ENCODE results near the gene RTN4IP1.

RTN4IP1 gene

DNA sequence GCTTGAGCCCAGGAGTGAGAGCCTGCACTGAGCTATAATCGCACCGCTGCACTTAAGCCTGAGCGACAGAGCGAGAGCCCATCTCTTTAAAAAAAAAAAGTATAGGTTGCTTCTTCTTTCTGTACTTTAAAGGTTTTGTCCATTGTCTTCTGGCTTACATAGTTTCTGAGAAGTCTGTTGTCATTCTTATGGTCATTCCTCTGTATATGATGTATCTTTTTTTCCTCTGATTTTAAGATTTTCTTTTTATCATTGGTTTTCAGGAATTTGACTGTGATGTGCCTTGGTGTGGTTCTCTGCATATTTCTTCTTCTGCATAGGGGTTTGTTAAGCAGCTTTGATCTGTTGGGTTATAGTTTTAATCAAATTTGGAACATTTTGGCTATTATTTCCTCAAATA is 29.2 kb upstream of the RTN4IP1 start:
- no peak for FAIRE-seq

DNA sequence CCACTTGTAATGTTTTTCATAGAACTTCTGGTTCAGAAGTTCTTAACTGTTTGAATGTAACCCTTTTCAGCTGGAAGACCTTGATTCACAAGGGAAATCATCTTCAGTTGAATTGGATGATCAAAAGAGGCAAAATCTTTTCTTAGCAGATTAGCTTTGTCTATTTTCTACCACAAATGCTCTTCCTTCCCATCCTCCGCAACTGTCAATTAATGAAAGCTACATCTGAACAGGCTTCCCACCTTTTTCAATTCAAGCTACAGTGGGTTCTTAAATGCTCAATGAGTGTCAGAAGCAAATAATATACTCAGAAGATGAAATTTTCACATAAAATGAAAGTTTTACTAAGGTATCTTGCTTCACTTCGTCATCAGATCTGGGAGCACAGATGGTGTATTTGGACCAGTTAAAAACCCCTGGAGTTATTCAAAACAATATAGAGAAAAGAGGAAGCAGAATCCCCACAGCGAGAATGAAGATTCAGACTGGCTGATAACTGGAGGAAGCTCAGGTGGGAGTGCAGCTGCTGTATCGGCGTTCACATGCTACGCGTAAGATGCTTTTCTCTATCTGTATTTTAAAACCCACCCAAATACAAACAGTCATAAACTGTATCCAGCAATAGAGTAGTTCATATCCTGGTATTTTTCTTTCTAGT is 19.5 kb upstream of the RTN4IP1 start:
- FAIRE-seq (peak; percentile 91), DNase-seq (ENCODE audit: insufficient read length, low spot score) (no peak)
- TF ChIP-seq PAX5 (IDR thresholded peaks at IDR 0.05; ENCODE audit: insufficient read depth, low read length, severe bottlenecking) (no peak), SPI1 (IDR thresholded peaks at IDR 0.05; ENCODE audit: low read depth, low read length) (peak; percentile 78)

More for the DNA sequence above, 29.2 kb upstream of the RTN4IP1 start:
- no peak for TF ChIP-seq POLR2AphosphoS5 (IDR thresholded peaks at IDR 0.05; ENCODE audit: low read depth, low read length)
- TF ChIP-seq POLR2A (IDR thresholded peaks at IDR 0.05; ENCODE audit: low read depth, low read length): no peak
- no peak for TF ChIP-seq SPI1 (IDR thresholded peaks at IDR 0.05; ENCODE audit: low read depth, low read length)
- no peak for TF ChIP-seq POU2F2 (IDR thresholded peaks at IDR 0.05; ENCODE audit: low read depth, low read length)
- no peak for TF ChIP-seq TAF1 (IDR thresholded peaks at IDR 0.05; ENCODE audit: low read depth, low read length)
- no peak for TF ChIP-seq PAX5 (IDR thresholded peaks at IDR 0.05; ENCODE audit: insufficient read depth, low read length, severe bottlenecking)
- DNase-seq (ENCODE audit: insufficient read length, low spot score): no peak

DNA sequence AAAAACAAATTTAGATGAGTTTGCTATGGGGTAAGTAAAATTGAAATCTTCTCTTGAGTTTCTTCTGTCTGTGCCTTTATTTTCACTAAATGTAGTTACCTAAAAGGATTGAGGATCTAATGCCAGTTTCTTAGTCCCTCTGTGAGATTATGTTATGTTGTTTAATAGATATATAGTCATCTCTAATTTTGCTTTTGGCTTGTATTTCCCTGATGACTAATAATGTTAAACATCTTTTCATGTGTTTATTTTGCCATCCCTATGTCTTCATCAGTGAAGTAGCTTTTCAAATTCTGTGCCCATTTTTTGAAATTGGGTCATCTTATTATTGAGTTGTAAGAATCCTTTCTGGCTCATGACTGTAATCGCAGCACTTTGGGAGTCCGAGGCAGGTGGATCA is 13.8 kb upstream of the RTN4IP1 start:
- DNase-seq (ENCODE audit: insufficient read length, low spot score) (no peak), FAIRE-seq (no peak)

DNA sequence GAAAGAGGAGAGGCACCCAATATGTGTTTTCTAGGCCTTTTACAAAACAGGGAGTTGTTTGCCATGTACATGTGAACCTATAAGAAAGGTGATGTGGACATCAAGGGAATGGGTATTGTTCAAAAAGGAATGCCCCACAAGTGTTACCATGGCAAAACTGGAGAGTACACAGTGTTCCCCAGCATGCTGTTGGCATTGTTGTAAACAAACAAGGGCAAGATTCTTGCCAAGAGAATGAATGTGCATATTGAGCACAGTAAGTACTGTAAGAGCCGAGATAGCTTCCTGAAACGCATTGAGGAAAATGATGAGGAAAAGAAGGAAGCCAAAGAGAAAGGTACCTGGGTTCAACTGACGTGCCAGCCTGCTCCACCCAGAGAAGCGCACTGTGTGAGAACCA is 13.2 kb upstream of the RTN4IP1 start:
- DNase-seq (ENCODE audit: insufficient read length, low spot score) (no peak), FAIRE-seq (no peak)
- no peak for TF ChIP-seq POU2F2 (IDR thresholded peaks at IDR 0.05; ENCODE audit: low read depth, low read length)
- TF ChIP-seq SPI1 (IDR thresholded peaks at IDR 0.05; ENCODE audit: low read depth, low read length): no peak
- no peak for TF ChIP-seq POLR2AphosphoS5 (IDR thresholded peaks at IDR 0.05; ENCODE audit: low read depth, low read length)
- TF ChIP-seq POLR2A (IDR thresholded peaks at IDR 0.05; ENCODE audit: low read depth, low read length): no peak
- TF ChIP-seq TAF1 (IDR thresholded peaks at IDR 0.05; ENCODE audit: low read depth, low read length): no peak
- no peak for TF ChIP-seq PAX5 (IDR thresholded peaks at IDR 0.05; ENCODE audit: insufficient read depth, low read length, severe bottlenecking)

More for the DNA sequence above, 13.8 kb upstream of the RTN4IP1 start:
- TF ChIP-seq POLR2AphosphoS5 (IDR thresholded peaks at IDR 0.05; ENCODE audit: low read depth, low read length) (no peak), TAF1 (IDR thresholded peaks at IDR 0.05; ENCODE audit: low read depth, low read length) (no peak), PAX5 (IDR thresholded peaks at IDR 0.05; ENCODE audit: insufficient read depth, low read length, severe bottlenecking) (no peak), POLR2A (IDR thresholded peaks at IDR 0.05; ENCODE audit: low read depth, low read length) (no peak), POU2F2 (IDR thresholded peaks at IDR 0.05; ENCODE audit: low read depth, low read length) (no peak), SPI1 (IDR thresholded peaks at IDR 0.05; ENCODE audit: low read depth, low read length) (no peak)

DNA sequence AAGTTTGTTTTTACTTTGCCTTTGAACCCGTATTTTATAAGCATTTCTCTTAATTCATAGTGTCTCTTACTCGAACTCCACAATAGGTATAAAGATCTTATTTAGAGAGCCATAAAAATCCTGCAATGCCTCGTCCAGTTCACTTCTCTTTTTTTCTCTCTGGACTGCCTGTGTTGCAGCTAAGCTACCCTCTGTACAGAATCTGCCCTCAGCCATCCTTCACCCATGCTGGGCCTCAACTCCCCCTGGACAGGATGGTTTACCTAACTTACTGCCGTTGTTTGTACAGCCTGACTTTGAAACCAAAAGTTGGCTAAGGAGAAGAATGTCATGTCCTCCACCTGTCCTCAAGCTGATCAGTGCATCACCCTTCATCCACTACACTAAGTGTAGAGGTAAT is 10.5 kb upstream of the RTN4IP1 start:
- FAIRE-seq (peak; percentile 58), DNase-seq (ENCODE audit: insufficient read length, low spot score) (no peak)
- TF ChIP-seq SPI1 (IDR thresholded peaks at IDR 0.05; ENCODE audit: low read depth, low read length) (peak; percentile 55), POU2F2 (IDR thresholded peaks at IDR 0.05; ENCODE audit: low read depth, low read length) (no peak)

DNA sequence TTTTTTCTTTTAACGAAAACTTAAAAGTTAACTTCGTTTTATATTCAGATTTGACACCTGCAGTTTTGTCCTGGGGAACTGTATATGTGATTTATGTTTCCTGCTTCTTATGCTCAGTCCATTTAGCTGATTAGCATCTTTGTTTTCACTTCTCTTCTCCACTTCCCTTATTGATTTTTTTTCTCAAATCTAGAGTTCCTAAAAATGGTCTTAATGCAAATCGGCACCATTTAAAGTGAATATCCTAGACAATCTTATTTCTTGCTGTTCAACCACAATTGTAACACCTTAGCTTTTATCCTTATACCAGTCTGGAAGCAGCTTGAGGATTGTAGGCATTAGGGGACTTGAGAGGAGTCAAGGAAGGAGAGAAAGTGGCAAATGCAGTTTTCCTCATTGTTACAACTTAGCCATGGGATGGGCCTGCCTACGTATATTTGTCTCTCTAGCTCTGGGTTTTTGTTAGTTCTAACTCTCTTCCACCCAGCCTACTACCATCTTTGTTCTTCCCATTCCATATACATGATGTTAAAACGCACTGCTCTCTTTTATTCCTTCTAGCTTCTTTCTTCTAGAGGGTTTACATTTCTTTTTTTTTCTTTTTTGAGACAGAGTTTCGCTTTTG is 8.5 kb upstream of the RTN4IP1 start:
- DNase-seq (ENCODE audit: insufficient read length, low spot score) (no peak), FAIRE-seq (peak; percentile 81)
- TF ChIP-seq TAF1 (IDR thresholded peaks at IDR 0.05; ENCODE audit: low read depth, low read length) (no peak), PAX5 (IDR thresholded peaks at IDR 0.05; ENCODE audit: insufficient read depth, low read length, severe bottlenecking) (no peak), POU2F2 (IDR thresholded peaks at IDR 0.05; ENCODE audit: low read depth, low read length) (no peak), POLR2A (IDR thresholded peaks at IDR 0.05; ENCODE audit: low read depth, low read length) (no peak), POLR2AphosphoS5 (IDR thresholded peaks at IDR 0.05; ENCODE audit: low read depth, low read length) (no peak), SPI1 (IDR thresholded peaks at IDR 0.05; ENCODE audit: low read depth, low read length) (peak; percentile 95)

DNA sequence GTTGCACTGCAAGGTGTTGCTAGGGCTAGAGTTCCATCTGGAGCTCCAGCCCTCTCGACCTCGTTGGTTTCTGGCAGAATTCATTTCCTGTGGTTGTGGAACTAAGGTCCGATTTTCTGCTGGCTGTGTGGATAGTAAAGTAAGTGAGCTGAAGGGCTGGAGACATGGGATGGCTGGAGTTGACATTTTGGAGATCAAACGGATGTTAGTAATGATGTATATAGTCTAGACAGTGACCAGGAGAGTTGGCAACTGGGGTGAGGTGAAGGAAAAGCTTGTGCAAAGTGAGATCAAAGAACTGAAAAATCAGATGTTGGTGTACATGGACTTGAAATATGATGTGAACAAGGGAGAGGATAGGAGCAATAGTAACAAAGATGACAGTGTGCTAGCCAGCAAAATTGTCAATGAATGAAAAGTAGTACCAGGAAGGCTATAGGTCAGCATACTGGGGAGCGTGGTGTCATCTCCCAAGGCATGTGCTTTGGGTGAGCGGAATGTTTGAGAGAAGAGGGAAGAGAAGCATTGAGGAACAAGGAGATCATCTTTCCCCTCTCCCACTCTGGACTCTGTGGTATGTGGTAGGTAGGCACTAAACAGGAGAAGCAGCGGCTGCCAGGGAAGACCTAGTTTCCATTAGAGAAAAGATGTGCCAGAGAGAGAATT is 7.9 kb upstream of the RTN4IP1 start:
- FAIRE-seq: peak; percentile 89
- TF ChIP-seq TAF1 (IDR thresholded peaks at IDR 0.05; ENCODE audit: low read depth, low read length) (no peak), POLR2AphosphoS5 (IDR thresholded peaks at IDR 0.05; ENCODE audit: low read depth, low read length) (no peak)

DNA sequence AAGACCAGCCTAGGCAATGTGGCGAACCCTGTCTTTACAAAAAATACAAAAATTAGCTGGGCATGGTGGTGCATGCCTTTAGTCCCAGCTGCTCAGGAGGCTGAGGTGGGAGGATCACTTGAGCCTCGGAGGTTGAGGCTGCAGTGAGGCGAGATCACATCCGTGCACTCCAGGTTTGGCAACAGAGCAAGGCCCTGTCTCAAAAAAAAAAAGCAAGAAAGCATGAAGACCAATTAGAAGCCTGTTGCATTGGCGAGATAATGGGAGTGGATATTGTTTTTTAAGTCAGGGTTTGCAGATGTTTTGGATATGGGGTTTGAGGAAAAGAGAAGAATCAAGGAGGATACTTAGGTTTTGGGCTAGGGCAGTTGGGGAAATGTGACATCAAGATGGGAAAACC is 5.3 kb upstream of the RTN4IP1 start:
- no peak for TF ChIP-seq POU2F2 (IDR thresholded peaks at IDR 0.05; ENCODE audit: low read depth, low read length)
- TF ChIP-seq PAX5 (IDR thresholded peaks at IDR 0.05; ENCODE audit: insufficient read depth, low read length, severe bottlenecking): no peak
- no peak for TF ChIP-seq POLR2AphosphoS5 (IDR thresholded peaks at IDR 0.05; ENCODE audit: low read depth, low read length)
- TF ChIP-seq TAF1 (IDR thresholded peaks at IDR 0.05; ENCODE audit: low read depth, low read length): no peak
- no peak for TF ChIP-seq SPI1 (IDR thresholded peaks at IDR 0.05; ENCODE audit: low read depth, low read length)
- TF ChIP-seq POLR2A (IDR thresholded peaks at IDR 0.05; ENCODE audit: low read depth, low read length): no peak
- FAIRE-seq: no peak
- DNase-seq (ENCODE audit: insufficient read length, low spot score): no peak

More for the DNA sequence above, 7.9 kb upstream of the RTN4IP1 start:
- DNase-seq (ENCODE audit: insufficient read length, low spot score): no peak

DNA sequence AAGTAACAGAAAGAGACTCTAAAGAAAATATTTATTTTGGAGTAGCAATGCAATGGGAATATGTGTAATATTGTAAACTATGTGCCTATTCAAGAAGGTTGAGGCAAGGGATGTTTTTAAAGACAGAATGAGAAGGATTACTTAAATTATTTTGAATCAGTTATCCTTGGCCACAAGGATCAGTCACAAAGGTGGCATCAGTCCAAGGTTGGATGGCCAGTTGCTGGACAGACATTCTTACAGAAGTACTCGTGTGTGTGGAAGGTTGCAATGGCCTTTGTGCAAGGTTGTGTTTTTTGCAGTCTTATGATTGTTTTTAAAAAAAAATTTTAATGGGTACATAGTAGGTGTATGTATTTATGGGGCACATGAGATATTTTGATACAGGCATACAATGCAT is 2.0 kb upstream of the RTN4IP1 start:
- TF ChIP-seq POLR2AphosphoS5 (IDR thresholded peaks at IDR 0.05; ENCODE audit: low read depth, low read length) (no peak), SPI1 (IDR thresholded peaks at IDR 0.05; ENCODE audit: low read depth, low read length) (no peak), POU2F2 (IDR thresholded peaks at IDR 0.05; ENCODE audit: low read depth, low read length) (no peak), POLR2A (IDR thresholded peaks at IDR 0.05; ENCODE audit: low read depth, low read length) (no peak), PAX5 (IDR thresholded peaks at IDR 0.05; ENCODE audit: insufficient read depth, low read length, severe bottlenecking) (no peak), TAF1 (IDR thresholded peaks at IDR 0.05; ENCODE audit: low read depth, low read length) (no peak)
- DNase-seq (ENCODE audit: insufficient read length, low spot score) (no peak), FAIRE-seq (peak; percentile 45)

DNA sequence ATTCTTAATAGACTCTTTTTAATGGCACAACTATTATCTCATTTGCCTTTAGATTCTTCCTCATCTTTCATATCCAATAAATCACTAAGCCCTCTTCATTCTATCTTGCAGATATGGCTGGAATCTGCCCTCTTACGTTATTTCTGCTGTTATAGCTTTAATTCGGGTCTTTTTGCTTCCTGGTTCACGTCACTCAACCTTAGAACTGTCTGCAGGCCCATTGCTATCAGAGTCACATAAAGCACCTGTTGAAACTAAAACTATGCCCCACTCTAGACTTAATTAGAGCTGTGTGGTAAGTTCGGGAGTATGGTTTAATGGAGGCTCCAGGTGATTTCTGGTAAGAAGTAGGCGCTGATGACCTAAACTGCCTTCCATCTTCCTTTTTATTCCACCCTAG is 1.1 kb upstream of the RTN4IP1 start:
- FAIRE-seq (peak; percentile 78), DNase-seq (ENCODE audit: insufficient read length, low spot score) (no peak)
- TF ChIP-seq POLR2A (IDR thresholded peaks at IDR 0.05; ENCODE audit: low read depth, low read length) (no peak), POU2F2 (IDR thresholded peaks at IDR 0.05; ENCODE audit: low read depth, low read length) (no peak), TAF1 (IDR thresholded peaks at IDR 0.05; ENCODE audit: low read depth, low read length) (no peak), PAX5 (IDR thresholded peaks at IDR 0.05; ENCODE audit: insufficient read depth, low read length, severe bottlenecking) (no peak), SPI1 (IDR thresholded peaks at IDR 0.05; ENCODE audit: low read depth, low read length) (no peak)

Measured in GM12891 (cell line).